ENCODE measurements around the gene SNX2. TPM values are rescaled to one million over a fixed set of nuclear protein-coding genes. Genes with fewer than 3 reads are reported as not detected.

SNX2 gene
- total RNA-seq, 4 donors from 2014 or later, result 46.1 to 97.4 (median 52.8) TPM

DNA sequence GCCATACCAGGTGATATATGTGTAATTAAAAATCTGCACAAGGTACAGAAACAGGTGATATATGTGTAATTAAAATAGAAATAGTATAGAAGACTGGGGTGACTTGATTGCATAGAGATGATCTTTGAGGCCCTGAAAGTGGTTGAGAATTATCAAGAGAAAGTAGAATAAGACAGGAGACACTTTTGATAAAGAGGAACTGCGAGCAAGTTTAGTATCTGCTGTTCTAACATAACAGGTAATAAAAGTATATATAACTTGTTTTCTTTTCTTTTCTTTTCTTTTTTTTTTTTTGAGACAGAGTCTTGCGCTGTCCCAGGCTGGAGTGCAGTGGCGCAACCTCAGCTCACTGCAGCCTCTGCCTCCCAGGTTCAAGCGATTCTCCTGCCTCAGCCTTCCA, 5.4 kb downstream of the SNX2 start:
- Histone ChIP-seq H3K9me3 (no peaks in the 10 kb centered on the region), H3K4me3 (no peak overlapping the region), H3K36me3 (no peaks in the 10 kb centered on the region), H3K4me1 (peaks cover 0 to 19% (median 7%) of the 10 kb centered on the region in 4 donors), H3K27me3 (no peaks in the 10 kb centered on the region), H3K27ac (no peak overlapping the region)
- TF ChIP-seq, protein P1, sequence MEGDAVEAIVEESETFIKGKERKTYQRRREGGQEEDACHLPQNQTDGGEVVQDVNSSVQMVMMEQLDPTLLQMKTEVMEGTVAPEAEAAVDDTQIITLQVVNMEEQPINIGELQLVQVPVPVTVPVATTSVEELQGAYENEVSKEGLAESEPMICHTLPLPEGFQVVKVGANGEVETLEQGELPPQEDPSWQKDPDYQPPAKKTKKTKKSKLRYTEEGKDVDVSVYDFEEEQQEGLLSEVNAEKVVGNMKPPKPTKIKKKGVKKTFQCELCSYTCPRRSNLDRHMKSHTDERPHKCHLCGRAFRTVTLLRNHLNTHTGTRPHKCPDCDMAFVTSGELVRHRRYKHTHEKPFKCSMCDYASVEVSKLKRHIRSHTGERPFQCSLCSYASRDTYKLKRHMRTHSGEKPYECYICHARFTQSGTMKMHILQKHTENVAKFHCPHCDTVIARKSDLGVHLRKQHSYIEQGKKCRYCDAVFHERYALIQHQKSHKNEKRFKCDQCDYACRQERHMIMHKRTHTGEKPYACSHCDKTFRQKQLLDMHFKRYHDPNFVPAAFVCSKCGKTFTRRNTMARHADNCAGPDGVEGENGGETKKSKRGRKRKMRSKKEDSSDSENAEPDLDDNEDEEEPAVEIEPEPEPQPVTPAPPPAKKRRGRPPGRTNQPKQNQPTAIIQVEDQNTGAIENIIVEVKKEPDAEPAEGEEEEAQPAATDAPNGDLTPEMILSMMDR (IDR thresholded peaks at IDR 0.05), result no peak
- TF ChIP-seq POLR2A (IDR thresholded peaks at IDR 0.05), result no peak
- DNase-seq, result no peak

DNA sequence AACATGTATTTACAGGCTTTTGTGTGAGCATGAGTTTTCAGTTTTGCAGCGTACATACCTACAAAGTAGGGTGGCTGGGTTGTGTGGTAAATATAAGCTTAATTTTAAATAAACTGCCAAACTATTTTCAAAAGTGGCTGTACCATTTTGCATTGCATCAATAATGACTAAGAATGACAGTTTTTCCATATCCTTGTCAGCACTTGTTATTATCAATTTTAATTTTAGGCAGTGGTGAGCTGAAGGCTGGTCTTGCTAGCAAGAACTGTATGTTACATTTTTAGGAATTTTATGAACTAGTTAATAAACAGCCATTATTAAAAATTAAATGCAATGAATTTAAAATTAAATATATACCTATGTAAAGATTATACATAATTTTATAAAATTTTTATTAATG, 6.6 kb downstream of the SNX2 start:
- Histone ChIP-seq H3K27me3 (no peaks in the 10 kb centered on the region), H3K4me1 (peaks cover 0 to 14% (median 6%) of the 10 kb centered on the region in 4 donors), H3K36me3 (no peaks in the 10 kb centered on the region), H3K4me3 (no peak overlapping the region), H3K27ac (no peak overlapping the region), H3K9me3 (no peaks in the 10 kb centered on the region)
- DNase-seq, result no peak
- TF ChIP-seq, protein P1 (IDR thresholded peaks at IDR 0.05), result no peak
- no peak for TF ChIP-seq POLR2A (IDR thresholded peaks at IDR 0.05)

- Histone ChIP-seq H3K4me1 (no peaks in the 10 kb centered on the region), H3K36me3 (no peaks in the 10 kb centered on the region), H3K27ac (no peak overlapping the region), H3K27me3 (no peaks in the 10 kb centered on the region), H3K4me3 (no peak overlapping the region), H3K9me3 (no peaks in the 10 kb centered on the region)
- no peak for DNase-seq
- TF ChIP-seq, protein P1 (IDR thresholded peaks at IDR 0.05), result no peak
- no peak for TF ChIP-seq POLR2A (IDR thresholded peaks at IDR 0.05)
Measured at GRCh38 chr5:122785294-122785693, 10.4 kb downstream of the SNX2 start.

- Histone ChIP-seq H3K9me3 (no peaks in the 10 kb centered on the region), H3K27me3 (no peaks in the 10 kb centered on the region), H3K4me1 (no peaks in the 10 kb centered on the region), H3K4me3 (no peak overlapping the region), H3K36me3 (no peaks in the 10 kb centered on the region), H3K27ac (no peak overlapping the region)
- TF ChIP-seq, protein P1 (IDR thresholded peaks at IDR 0.05), result no peak
- no peak for TF ChIP-seq POLR2A (IDR thresholded peaks at IDR 0.05)
- DNase-seq, result no peak
Measured at GRCh38 chr5:122788371-122788770, 13.5 kb downstream of the SNX2 start.

DNA sequence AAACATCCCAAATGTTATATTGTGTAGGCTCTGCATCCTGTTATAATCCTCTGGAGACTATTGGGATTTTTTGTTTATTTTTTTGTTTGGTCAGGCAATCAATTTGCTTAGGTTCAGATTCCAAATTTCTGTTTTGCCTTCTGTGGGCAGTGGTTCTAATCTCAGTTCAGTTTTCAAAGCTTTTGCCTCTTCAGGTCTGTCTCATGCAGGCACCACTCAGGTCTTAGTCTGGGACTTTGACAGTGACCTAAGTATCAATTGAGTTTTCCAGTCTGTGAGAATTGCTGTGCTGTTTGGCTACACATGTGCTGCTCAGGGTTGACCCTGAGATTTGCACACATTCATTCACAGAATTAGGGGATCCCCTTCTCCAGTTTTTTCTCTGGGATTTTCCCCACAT, 14.1 kb downstream of the SNX2 start:
- no peaks in the 10 kb centered on the region for H3K36me3 ChIP-seq
- no peaks in the 10 kb centered on the region for H3K27me3 ChIP-seq
- no peak overlapping the region for H3K4me3 ChIP-seq
- H3K4me1 ChIP-seq, result no peaks in the 10 kb centered on the region
- H3K27ac ChIP-seq, result no peak overlapping the region
- no peak for DNase-seq
- TF ChIP-seq POLR2A (IDR thresholded peaks at IDR 0.05), result no peak
- TF ChIP-seq, protein P1 (IDR thresholded peaks at IDR 0.05), result no peak
- no peaks in the 10 kb centered on the region for H3K9me3 ChIP-seq
